ENCODE measurements around the gene SLC24A2. TPM values are rescaled to one million over a fixed set of nuclear protein-coding genes. Genes with fewer than 3 reads are reported as not detected.

The SLC24A2 gene
- total RNA-seq, 4 donors from 2014 or later, result 0.35 to 4.4 (median 2.8) TPM

DNA sequence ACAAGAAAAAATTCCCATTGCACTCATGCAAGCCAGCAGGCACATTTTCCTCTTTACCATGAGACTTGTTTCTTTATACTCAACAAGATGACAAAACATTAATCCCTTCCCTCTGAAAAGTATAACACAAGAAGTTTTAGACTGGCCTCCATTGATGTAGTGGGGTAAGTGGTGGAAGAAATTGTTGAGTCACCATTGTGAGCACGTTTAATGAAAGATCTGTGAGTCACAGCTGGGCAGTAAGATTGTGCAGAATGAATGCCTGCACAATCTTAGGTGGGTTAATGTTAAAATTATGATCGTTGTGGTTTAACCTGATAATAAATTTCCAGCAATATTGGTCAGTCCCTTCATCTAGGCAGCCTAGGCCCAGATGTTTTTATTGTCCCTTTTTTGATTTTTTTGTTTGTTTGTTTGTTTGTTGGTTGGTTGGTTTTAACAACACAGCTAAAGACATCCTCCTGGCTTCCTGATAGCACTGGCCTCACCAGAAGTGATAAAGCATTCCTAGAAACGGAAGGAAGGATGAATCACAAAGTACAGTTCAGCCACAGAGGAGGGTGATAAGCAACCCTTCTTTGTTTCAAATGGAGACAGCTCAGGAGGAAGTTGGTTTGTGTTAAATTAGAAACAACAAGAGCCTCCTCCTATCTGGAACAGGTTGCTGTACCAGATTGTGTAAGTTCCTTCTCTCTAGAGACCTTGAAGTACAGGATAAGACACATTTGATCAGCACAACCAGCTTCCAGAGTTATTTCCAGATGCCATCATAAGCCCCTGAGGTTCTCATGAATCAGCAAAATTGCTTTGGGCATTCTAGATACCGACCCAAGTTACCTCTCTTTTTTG, 40.3 kb downstream of the SLC24A2 start:
- no peak for TF ChIP-seq POLR2A (IDR thresholded peaks at IDR 0.05)
- TF ChIP-seq CTCF (IDR thresholded peaks at IDR 0.05), result no peak
- intact Hi-C loops (cut with DNase I; ENCODE audit: low total_unique reads), result no loop called here
- Histone ChIP-seq H3K27me3 (no peaks in the 10 kb centered on the region), H3K27ac (no peak overlapping the region), H3K36me3 (no peaks in the 10 kb centered on the region), H3K4me1 (no peaks in the 10 kb centered on the region), H3K4me3 (no peak overlapping the region), H3K9me3 (no peaks in the 10 kb centered on the region)
- DNase-seq, result no peak

DNA sequence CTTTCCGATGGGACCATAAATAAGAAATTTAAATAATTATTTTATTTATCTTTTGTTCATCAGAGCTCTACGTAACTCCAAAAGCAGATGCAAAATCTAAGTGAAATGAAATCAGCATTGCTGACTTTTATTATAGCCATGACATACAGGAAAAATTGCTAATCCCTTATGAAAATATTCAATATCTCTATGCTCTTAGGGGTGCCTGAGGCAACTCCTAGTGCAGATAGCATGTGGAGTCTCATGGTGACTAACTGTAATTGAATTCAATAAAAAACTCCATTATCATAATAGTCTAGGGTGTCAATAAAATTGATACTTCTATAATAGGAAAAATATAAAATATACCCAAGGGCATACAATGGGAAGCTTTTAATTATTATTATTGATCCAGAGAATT, 42.6 kb downstream of the SLC24A2 start:
- H3K27ac ChIP-seq, result no peak overlapping the region
- no peak for TF ChIP-seq POLR2A (IDR thresholded peaks at IDR 0.05)
- TF ChIP-seq CTCF (IDR thresholded peaks at IDR 0.05), result no peak
- no peaks in the 10 kb centered on the region for H3K4me1 ChIP-seq
- H3K27me3 ChIP-seq, result no peaks in the 10 kb centered on the region
- DNase-seq, result no peak
- no peaks in the 10 kb centered on the region for H3K36me3 ChIP-seq
- H3K4me3 ChIP-seq, result no peak overlapping the region
- no peaks in the 10 kb centered on the region for H3K9me3 ChIP-seq
- intact Hi-C loops (cut with DNase I; ENCODE audit: low total_unique reads), result no loop called here

- H3K4me3 ChIP-seq, result no peak overlapping the region
- DNase-seq, result no peak
- no peaks in the 10 kb centered on the region for H3K4me1 ChIP-seq
- no peaks in the 10 kb centered on the region for H3K9me3 ChIP-seq
- intact Hi-C loops (cut with DNase I; ENCODE audit: low total_unique reads), result no loop called here
- TF ChIP-seq POLR2A (IDR thresholded peaks at IDR 0.05) (no peak), CTCF (IDR thresholded peaks at IDR 0.05) (no peak)
- no peak overlapping the region for H3K27ac ChIP-seq
- H3K36me3 ChIP-seq, result no peaks in the 10 kb centered on the region
- no peaks in the 10 kb centered on the region for H3K27me3 ChIP-seq
Measured at GRCh38 chr9:19741178-19741577, 47.7 kb downstream of the SLC24A2 start.

All from uterus (tissue), 4 donors.